Measurements from ENCODE around the gene RUNX2. TPM values are rescaled to one million over a fixed set of nuclear protein-coding genes. Genes with fewer than 3 reads are reported as not detected.

Gene RUNX2
- total RNA-seq, 1 experiment from 2014 or later = 7.0 TPM

DNA sequence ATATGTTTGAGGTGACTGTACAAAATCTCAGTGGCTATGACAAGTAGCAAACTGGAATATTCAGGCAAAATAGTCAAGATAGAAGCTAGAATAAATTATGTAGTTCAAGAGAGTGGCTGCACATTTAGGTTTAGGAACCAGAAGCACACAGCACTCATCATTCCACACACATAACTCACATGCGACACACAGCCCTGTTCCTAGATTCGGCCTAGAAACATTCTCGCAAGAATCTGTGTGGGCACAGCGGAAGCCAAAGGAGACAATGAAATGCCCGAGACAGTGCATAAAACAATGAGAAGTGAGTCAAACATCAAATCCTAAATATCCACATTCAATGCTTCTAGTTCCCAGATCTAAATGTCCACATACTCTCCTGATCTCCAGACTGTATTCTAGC is 59.1 kb downstream of the RUNX2 start:
- no peaks in the 10 kb centered on the region for H3K9me3 ChIP-seq (ENCODE audit: control insufficient read depth, insufficient read depth, low read depth, low read length)
- in situ Hi-C loops (cut with HindIII; ENCODE audit: low pct_unique_long_range_greater_than_20kb, low sequenced_read_pairs) (no loop called here), intact Hi-C loops (cut with micrococcal nuclease; ENCODE audit: unreplicated experiment) (loop anchor here (10.0 kb wide), 1 partner anchor 732 kb away; no protein-coding TSS in a partner anchor)

DNA sequence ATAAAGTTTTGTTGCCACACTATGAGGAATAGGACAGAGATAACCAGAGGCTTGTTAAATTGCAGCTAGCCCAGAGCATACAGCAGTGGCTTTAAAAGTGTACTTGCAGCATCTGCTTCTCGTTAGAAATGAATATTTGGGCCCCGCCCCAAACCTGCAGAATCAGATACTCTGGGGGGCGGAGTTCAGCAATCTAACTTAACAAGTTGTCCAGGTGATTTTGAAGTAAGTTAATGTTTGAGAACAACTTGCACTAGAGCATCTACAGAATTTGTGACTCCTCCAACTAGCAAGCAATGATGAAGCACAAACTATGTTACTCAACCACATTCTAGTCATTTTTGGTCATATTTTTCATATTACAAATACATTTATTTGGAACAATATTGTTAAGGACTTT is 60.2 kb downstream of the RUNX2 start:
- Histone ChIP-seq H3K27me3 (ENCODE audit: control insufficient read depth, insufficient read depth, low read length) (no peaks in the 10 kb centered on the region), H3K36me3 (ENCODE audit: control insufficient read depth, insufficient read depth, low read length) (no peaks in the 10 kb centered on the region), H3K27ac (ENCODE audit: low read length) (no peak overlapping the region), H3K4me1 (ENCODE audit: control insufficient read depth, insufficient read depth, low read length) (no peaks in the 10 kb centered on the region), H3K9me3 (ENCODE audit: control insufficient read depth, insufficient read depth, low read depth, low read length) (no peaks in the 10 kb centered on the region), H3K4me3 (ENCODE audit: low read depth in 2 of 2, low read length in 2 of 2) (no peak overlapping the region)
- ATAC-seq (no peak), DNase-seq (ENCODE audit: low read depth, low spot score) (no peak)
- TF ChIP-seq, protein P1, sequence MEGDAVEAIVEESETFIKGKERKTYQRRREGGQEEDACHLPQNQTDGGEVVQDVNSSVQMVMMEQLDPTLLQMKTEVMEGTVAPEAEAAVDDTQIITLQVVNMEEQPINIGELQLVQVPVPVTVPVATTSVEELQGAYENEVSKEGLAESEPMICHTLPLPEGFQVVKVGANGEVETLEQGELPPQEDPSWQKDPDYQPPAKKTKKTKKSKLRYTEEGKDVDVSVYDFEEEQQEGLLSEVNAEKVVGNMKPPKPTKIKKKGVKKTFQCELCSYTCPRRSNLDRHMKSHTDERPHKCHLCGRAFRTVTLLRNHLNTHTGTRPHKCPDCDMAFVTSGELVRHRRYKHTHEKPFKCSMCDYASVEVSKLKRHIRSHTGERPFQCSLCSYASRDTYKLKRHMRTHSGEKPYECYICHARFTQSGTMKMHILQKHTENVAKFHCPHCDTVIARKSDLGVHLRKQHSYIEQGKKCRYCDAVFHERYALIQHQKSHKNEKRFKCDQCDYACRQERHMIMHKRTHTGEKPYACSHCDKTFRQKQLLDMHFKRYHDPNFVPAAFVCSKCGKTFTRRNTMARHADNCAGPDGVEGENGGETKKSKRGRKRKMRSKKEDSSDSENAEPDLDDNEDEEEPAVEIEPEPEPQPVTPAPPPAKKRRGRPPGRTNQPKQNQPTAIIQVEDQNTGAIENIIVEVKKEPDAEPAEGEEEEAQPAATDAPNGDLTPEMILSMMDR (IDR thresholded peaks at IDR 0.05) = no peak
- TF ChIP-seq POLR2AphosphoS5 (IDR thresholded peaks at IDR 0.05; ENCODE audit: low read depth, low read length) (no peak), SIN3A (IDR thresholded peaks at IDR 0.05; ENCODE audit: borderline replicate concordance, insufficient read depth, low read depth, low read length) (no peak), TCF7L2 (IDR thresholded peaks at IDR 0.05; ENCODE audit: low read depth, low read length) (no peak)
- TF ChIP-seq, protein P2, sequence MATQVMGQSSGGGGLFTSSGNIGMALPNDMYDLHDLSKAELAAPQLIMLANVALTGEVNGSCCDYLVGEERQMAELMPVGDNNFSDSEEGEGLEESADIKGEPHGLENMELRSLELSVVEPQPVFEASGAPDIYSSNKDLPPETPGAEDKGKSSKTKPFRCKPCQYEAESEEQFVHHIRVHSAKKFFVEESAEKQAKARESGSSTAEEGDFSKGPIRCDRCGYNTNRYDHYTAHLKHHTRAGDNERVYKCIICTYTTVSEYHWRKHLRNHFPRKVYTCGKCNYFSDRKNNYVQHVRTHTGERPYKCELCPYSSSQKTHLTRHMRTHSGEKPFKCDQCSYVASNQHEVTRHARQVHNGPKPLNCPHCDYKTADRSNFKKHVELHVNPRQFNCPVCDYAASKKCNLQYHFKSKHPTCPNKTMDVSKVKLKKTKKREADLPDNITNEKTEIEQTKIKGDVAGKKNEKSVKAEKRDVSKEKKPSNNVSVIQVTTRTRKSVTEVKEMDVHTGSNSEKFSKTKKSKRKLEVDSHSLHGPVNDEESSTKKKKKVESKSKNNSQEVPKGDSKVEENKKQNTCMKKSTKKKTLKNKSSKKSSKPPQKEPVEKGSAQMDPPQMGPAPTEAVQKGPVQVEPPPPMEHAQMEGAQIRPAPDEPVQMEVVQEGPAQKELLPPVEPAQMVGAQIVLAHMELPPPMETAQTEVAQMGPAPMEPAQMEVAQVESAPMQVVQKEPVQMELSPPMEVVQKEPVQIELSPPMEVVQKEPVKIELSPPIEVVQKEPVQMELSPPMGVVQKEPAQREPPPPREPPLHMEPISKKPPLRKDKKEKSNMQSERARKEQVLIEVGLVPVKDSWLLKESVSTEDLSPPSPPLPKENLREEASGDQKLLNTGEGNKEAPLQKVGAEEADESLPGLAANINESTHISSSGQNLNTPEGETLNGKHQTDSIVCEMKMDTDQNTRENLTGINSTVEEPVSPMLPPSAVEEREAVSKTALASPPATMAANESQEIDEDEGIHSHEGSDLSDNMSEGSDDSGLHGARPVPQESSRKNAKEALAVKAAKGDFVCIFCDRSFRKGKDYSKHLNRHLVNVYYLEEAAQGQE (IDR thresholded peaks at IDR 0.05; ENCODE audit: insufficient read depth in 1 of 2, low read depth in 2 of 2, low read length in 1 of 2) = no peak
- ChIA-PET POLR2A (no interaction called here), CTCF (no interaction called here)
- no TSS peak for BruUV-seq (replicated peaks)
- in situ Hi-C loops (cut with HindIII; ENCODE audit: low pct_unique_long_range_greater_than_20kb, low sequenced_read_pairs) (no loop called here), intact Hi-C loops (cut with micrococcal nuclease; ENCODE audit: unreplicated experiment) (loop anchor here (10.0 kb wide), 1 partner anchor 734 kb away; no protein-coding TSS in a partner anchor)

More for the DNA sequence above, 59.1 kb downstream of the RUNX2 start:
- Histone ChIP-seq H3K27me3 (ENCODE audit: control insufficient read depth, insufficient read depth, low read length) (no peaks in the 10 kb centered on the region), H3K36me3 (ENCODE audit: control insufficient read depth, insufficient read depth, low read length) (no peaks in the 10 kb centered on the region), H3K4me1 (ENCODE audit: control insufficient read depth, insufficient read depth, low read length) (no peaks in the 10 kb centered on the region), H3K4me3 (ENCODE audit: low read depth in 2 of 2, low read length in 2 of 2) (no peak overlapping the region), H3K27ac (ENCODE audit: low read length) (no peak overlapping the region)
- no peak for DNase-seq (ENCODE audit: low read depth, low spot score)
- ChIA-PET POLR2A (no interaction called here), CTCF (no interaction called here)
- no peak for ATAC-seq
- BruUV-seq (replicated peaks) = no TSS peak
- TF ChIP-seq, protein P2 (IDR thresholded peaks at IDR 0.05; ENCODE audit: insufficient read depth in 1 of 2, low read depth in 2 of 2, low read length in 1 of 2) = no peak
- no peak for TF ChIP-seq TCF7L2 (IDR thresholded peaks at IDR 0.05; ENCODE audit: low read depth, low read length)
- TF ChIP-seq SIN3A (IDR thresholded peaks at IDR 0.05; ENCODE audit: borderline replicate concordance, insufficient read depth, low read depth, low read length) = no peak
- TF ChIP-seq, protein P1 (IDR thresholded peaks at IDR 0.05) = no peak
- no peak for TF ChIP-seq POLR2AphosphoS5 (IDR thresholded peaks at IDR 0.05; ENCODE audit: low read depth, low read length)
